ENCODE measurements around the gene ABCA3.

ABCA3 gene

DNA sequence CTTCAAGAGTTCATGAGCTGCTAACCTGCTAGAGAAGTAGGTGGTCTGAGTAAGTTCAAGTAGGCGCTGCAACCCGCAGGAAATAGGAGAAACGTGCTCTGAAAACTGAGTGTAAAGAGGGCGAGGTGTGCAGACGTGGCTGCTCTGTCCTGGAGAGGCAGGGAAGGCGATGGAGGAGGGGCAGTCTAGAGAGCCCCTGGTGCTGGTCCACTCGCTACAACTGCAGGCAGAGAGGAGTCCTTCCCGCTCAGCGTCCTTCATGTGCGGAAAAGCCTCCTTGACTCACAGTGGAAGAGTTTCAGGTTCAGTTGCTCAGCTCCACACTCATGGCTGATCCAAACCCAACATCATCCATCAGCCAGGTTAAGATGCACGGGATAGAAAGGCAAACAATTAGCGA is 12.1 kb downstream of the ABCA3 start:
- no peak for DNase-seq (ENCODE audit: low read depth)
- no peak overlapping the region for H3K4me3 ChIP-seq (replicated peaks; ENCODE audit: low read depth, low read length)
- TF ChIP-seq, protein P1, sequence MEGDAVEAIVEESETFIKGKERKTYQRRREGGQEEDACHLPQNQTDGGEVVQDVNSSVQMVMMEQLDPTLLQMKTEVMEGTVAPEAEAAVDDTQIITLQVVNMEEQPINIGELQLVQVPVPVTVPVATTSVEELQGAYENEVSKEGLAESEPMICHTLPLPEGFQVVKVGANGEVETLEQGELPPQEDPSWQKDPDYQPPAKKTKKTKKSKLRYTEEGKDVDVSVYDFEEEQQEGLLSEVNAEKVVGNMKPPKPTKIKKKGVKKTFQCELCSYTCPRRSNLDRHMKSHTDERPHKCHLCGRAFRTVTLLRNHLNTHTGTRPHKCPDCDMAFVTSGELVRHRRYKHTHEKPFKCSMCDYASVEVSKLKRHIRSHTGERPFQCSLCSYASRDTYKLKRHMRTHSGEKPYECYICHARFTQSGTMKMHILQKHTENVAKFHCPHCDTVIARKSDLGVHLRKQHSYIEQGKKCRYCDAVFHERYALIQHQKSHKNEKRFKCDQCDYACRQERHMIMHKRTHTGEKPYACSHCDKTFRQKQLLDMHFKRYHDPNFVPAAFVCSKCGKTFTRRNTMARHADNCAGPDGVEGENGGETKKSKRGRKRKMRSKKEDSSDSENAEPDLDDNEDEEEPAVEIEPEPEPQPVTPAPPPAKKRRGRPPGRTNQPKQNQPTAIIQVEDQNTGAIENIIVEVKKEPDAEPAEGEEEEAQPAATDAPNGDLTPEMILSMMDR (IDR thresholded peaks at IDR 0.05; ENCODE audit: low read length, missing control alignments): no peak

DNA sequence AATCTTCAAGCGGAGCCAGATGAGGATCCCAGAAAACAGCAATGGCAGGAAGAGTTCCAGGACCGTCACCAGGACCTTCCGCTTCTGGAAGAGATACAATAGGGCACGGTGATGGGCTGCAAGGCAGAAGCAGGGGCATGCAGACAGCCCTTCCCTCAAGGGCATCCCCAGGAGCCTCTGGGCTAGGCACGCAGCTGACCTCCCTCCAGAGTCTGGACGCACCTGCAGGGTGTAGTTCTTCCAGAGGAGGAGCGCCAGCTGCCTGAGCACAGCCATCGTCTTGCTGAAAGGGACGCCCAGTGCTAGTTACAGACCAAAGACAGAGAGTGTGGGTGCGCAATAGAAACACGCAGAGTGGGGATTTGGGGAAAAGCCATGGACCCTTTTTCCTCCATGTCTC is 14.3 kb downstream of the ABCA3 start:
- TF ChIP-seq, protein P1 (IDR thresholded peaks at IDR 0.05; ENCODE audit: low read length, missing control alignments): no peak
- no peak overlapping the region for H3K4me3 ChIP-seq (replicated peaks; ENCODE audit: low read depth, low read length)
- no peak for DNase-seq (ENCODE audit: low read depth)

DNA sequence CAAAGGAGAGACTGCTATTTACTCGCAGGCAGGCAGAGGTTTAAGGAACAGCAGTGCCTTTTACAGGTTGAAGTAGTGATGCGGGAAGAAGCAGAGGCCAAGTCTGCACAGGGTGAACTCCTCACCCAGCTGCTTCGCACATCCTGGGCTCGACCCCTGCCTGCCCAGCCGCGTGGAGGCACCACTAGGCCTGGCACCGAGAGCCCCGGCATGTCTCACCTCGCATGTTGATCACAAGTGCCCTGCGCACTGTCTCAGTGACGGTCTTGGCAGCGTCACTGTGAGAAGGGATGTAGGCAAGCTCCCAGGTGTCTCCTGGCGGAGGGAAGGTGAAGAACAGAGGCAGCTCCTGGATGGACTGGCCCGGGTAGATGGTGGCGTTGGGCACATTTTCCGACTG is 14.7 kb downstream of the ABCA3 start:
- no peak for DNase-seq (ENCODE audit: low read depth)
- H3K4me3 ChIP-seq (replicated peaks; ENCODE audit: low read depth, low read length): no peak overlapping the region
- TF ChIP-seq, protein P1 (IDR thresholded peaks at IDR 0.05; ENCODE audit: low read length, missing control alignments): no peak

DNA sequence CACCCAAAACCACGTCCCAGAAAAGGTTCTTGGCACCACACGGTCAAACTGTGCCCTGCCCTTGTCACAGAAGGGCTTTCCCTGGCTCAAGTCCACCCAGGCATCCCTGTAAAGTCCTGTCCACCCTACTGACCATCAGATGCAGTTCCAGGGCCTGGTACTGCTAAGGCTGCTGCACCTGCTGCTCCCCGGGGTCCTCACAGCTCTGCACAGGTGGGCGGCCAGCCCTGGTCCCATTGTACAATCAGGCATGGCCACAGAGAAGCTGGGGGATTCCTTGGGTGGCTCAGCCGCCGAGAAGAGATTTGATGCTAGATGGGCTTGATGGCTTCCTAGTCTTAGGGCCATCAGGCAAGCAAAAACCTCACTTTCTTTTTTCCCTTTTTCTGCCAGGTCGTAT is 15.3 kb downstream of the ABCA3 start:
- TF ChIP-seq, protein P1 (IDR thresholded peaks at IDR 0.05; ENCODE audit: low read length, missing control alignments): no peak
- no peak for DNase-seq (ENCODE audit: low read depth)
- no peak overlapping the region for H3K4me3 ChIP-seq (replicated peaks; ENCODE audit: low read depth, low read length)

DNA sequence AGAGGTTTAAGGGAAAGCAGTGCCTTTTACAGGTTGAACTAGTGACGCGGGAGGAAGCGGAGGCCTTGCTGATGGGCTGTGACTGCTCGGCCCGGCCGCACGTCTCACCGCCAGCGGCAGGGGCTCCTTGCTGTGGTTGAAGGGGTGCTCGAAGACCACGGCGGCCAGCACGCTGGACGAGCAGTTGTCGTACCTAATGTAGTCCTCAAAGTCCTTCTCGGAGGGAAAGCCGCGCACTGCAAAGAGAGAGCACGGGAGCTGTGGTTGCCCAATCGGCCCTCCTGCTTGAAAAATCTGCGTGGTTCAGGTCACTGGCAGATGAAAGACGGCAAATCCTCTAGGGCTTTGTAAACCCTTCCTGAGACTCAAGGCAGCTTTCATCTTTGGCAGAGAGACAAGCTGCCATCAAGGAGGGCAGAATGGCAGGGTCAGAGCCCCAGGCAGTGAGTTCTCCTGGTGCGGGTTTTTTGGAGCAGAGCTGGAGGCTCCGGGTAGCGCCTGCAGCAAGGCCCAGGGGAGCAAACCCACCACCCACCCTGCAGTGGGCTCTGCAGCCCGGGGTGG is 16.1 kb downstream of the ABCA3 start:
- DNase-seq (ENCODE audit: low read depth): no peak
- TF ChIP-seq, protein P1 (IDR thresholded peaks at IDR 0.05; ENCODE audit: low read length, missing control alignments): no peak

DNA sequence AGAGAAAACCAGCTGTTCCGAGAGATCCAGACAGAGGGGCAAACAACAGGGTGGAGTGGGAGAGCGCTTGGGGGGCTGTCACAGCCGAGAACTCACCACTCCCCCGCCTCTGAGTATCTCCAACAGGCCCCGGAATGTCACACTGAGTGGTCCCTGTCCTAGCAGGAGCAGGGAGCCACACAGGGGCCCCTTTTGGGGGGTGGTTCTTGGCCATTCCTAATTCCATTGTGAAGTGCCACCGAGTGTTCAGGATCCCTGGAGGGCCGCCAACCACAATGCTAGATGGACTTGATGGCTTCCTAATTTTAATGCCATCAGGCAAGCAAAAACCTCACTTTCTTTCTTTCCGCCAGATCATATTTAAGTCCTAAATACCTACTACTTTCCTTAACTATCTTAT is 16.8 kb downstream of the ABCA3 start:
- no peak for DNase-seq (ENCODE audit: low read depth)
- TF ChIP-seq, protein P1 (IDR thresholded peaks at IDR 0.05; ENCODE audit: low read length, missing control alignments): no peak
- H3K4me3 ChIP-seq (replicated peaks; ENCODE audit: low read depth, low read length): no peak overlapping the region

More for the DNA sequence above, 16.1 kb downstream of the ABCA3 start:
- H3K4me3 ChIP-seq (replicated peaks; ENCODE audit: low read depth, low read length): no peak overlapping the region

DNA sequence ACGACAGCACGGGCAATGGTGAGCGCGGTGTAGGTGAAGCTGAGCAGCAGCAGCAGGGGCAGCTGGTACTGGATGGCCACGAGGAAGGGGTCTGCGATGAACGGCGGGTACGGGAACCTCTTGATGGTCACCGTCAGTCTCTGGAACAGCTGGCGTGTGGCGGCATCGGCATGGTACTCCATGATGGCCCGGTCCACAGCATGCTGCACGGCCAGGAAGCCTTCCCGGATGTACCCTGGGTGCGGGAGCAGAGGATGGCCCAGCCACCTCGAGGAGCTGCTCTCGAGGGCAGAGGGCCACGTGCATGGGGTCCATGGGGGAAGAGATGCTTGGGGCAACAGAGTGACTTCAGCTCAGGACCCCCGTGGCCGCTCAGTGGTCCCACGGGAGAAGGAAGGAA is 20.9 kb downstream of the ABCA3 start:
- no peak for DNase-seq (ENCODE audit: low read depth)
- TF ChIP-seq, protein P1 (IDR thresholded peaks at IDR 0.05; ENCODE audit: low read length, missing control alignments): no peak
- H3K4me3 ChIP-seq (replicated peaks; ENCODE audit: low read depth, low read length): no peak overlapping the region
